D721Med (cell line): Measurements from ENCODE around the gene POLR2M.

Experiments used
- DNase-seq: peaks from one replicate; pipeline ENCODE4 v3.0.0; 2011; ENCODE audit warnings: low spot score; ENCODE audit not compliant: insufficient read length
- FAIRE-seq: peaks from 2 replicates; lab custom pipeline; 2011; peaks lifted over from hg19 to GRCh38; lab: Jason Lieb, UNC
- CTCF ChIP-seq: IDR thresholded peaks from 2 replicates; pipeline ENCODE4 v1.5.1; 2012; ENCODE audit warnings: mild to moderate bottlenecking, control low read depth; ENCODE audit not compliant: insufficient read depth; ENCODE audit errors: missing control alignments

Gene POLR2M

GRCh38 chr15:57746786-57747185, 40.3 kb downstream of the POLR2M start:
- FAIRE-seq (no peak), DNase-seq (no peak)
- no peak for TF ChIP-seq CTCF

GRCh38 chr15:57747206-57747896, 40.8 kb downstream of the POLR2M start:
- DNase-seq (no peak), FAIRE-seq (no peak)
- TF ChIP-seq CTCF, result no peak

- peak; percentile 42 for TF ChIP-seq CTCF
- no peak for DNase-seq
- no peak for FAIRE-seq
Observed at GRCh38 chr15:57751177-57751800, 44.8 kb downstream of the POLR2M start.

GRCh38 chr15:57752436-57752835, 45.9 kb downstream of the POLR2M start:
- DNase-seq, result no peak
- FAIRE-seq, result no peak
- no peak for TF ChIP-seq CTCF

GRCh38 chr15:57752840-57753239, 46.3 kb downstream of the POLR2M start:
- TF ChIP-seq CTCF, result no peak
- FAIRE-seq, result no peak
- no peak for DNase-seq

GRCh38 chr15:57756466-57756865, 50.0 kb downstream of the POLR2M start:
- DNase-seq (no peak), FAIRE-seq (no peak)
- no peak for TF ChIP-seq CTCF

GRCh38 chr15:57758560-57758959, 52.0 kb downstream of the POLR2M start:
- no peak for TF ChIP-seq CTCF

More at GRCh38 chr15:57758560-57758959, 52.0 kb downstream of the POLR2M start:
- no peak for DNase-seq
- FAIRE-seq, result no peak
